NCI-H2029 treated with DMSO at 0.1 percent for 48 hours (cell line): ENCODE measurements around the gene BORCS8.
"Not testable (repeated sequence)": the region's sequence is repeated elsewhere in the genome, so short reads cannot be mapped to it uniquely, and the experiment has no call there.

Source experiments
- DNase-seq: peaks from one replicate; lab custom pipeline; 2025; lab: John Stamatoyannopoulos, UW

Gene BORCS8

DNA sequence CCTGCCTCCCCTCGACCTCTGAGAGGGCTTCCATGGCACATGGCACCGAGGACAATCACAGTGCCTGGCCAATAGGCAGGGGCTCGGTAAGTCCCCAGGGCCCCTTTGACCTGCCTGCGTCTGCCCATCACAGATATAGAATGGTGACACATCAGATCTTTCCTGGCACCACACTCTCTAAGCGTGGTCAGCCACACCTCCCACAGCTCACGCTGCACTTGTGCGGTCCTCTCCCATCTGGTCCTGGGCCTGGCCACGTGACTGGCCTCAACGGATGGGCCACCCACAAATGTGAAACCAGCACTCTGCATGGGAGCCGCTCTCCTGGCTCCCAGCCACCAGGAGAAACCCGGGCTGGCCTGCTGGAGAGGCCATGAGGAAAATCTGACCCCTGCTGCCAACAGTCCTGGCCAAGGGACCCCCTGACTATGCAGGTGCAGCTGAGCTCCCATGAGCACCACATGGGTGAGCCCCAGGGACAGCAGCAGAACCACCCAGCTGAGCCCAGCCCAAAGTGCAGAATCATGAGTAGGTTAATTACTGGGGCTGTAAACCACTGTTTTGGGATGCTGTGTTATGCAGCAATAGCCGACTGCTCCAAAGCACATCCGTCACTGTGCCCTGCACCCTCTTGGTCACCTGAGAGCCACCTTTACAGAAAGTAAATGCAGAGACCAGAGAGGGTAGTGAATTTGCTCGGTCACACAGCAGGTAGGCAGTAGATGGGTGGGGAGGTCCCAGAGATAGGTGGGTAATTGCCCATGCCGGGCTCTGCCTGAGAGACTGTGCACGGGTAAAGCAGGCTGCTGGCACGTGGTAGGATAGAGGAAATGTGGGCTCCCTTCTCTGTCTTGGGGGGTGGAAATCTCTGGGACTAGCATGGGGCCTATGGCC, 12.2 kb downstream of the BORCS8 start:
- no peak for DNase-seq

GRCh38 chr19:19176950-19177349, 15.0 kb downstream of the BORCS8 start:
- no peak for DNase-seq

DNA sequence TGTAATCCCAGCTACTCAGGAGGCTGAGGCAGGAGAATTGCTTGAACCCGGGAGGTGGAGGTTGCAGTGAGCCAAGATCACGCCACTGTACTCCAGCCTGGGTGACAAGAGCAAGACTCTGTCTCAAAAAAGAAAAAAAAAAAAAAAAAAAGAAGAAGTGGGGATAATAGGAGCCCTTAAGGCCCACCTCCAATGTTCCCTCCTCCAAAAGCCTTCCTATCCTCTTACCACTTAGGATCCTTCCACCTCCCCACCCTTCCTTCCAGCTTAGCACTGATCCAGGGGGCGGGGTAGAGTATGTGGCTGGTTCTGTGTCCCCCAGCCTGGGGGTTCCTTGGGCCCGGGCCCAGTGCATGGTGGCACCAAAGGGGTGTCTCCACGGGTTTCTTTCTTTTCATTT, 18.7 kb downstream of the BORCS8 start:
- not testable (repeated sequence) for DNase-seq

GRCh38 chr19:19171821-19172532, 20.0 kb downstream of the BORCS8 start:
- DNase-seq, result no peak

DNA sequence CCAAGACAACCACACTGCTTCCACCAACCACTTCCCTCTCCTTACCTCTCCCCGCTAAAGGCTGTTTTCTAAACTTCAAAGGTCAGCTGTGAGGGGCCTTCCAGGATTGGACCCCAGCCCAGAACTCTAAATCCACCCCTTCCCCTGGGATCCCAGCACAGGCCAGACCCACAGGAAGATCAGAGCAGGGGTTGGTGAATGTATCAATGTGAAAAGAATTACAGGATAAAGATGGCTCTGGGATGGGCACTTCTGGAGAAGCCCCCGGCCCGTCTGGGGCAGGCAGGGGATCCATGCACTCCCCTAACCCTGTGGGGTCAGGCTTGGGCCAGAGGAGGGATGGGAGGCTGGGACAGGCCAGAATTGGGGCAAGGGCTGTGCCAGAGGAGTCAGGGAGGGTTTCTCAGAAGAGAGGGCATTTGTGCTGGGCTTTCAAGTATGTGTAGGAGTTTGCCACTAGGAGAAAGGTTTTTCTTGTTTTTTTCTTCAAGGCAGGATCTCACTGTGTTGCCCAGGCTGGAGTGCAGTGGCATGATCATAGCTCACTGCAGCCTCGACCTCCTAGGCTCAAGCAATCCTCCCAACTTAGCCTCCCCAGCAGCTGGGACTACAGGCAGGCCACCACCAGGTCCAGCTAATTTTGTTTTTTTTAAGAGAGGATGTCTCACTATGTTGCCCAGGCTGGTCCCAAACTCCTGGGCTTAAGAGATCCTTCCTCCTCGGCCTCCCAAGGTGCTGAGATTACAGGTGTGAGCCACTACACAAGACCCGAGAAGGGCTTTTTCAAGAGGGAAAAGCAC, 20.9 kb downstream of the BORCS8 start:
- no peak for DNase-seq

- peak; percentile 14 for DNase-seq
Observed at GRCh38 chr19:19170053-19170872, 21.7 kb downstream of the BORCS8 start, which contains the start of gene MEF2B. Gene MEF2B, minus strand, starts transcription at chr19:19170263. Its CDS starts 19,528 bp downstream, at chr19:19150735.

GRCh38 chr19:19169236-19170052, 22.5 kb downstream of the BORCS8 start:
- no peak for DNase-seq

DNA sequence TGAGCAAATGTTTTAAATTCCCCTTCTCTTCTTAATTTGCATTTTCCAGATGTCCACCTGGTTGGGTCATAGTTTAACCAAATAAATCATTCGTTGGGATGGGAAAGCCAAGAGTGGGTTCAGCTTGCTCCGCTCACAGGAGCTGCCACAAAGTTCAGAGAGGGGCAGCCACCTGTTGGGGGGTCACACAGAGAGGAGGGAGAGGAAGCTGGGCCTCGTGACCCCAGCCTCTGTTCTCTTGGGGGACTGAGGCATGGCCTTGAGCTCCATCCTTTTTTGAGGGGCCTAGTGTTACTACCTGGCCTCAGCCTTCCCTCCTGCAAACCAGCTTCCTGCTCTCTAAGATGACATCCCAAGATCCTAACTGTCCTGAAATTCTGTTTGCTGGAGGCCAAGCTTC, 24.3 kb downstream of the BORCS8 start:
- no peak for DNase-seq

DNA sequence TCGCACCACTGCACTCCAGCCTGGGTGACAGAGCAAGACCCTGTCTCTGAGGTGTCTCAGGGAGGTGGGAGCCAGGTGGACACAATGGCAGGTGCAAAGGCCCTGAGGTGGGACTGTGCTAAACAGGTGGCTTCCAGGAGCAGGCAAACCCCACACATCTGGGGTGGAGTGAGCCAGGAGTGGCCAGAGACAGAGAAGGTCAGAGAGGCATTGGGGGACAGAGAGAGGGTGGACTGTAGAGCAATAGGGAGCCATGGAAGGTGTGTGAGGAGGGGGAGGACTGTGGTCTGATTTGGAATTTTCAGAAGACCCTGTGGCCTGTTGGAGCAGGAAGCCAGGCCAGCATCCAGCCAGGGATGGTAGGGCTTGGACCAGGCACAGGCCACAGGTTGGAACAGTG, 26.6 kb downstream of the BORCS8 start:
- no peak for DNase-seq

- no peak for DNase-seq
Observed at GRCh38 chr19:19162495-19162894, 29.5 kb downstream of the BORCS8 start.

GRCh38 chr19:19160461-19161035, 31.4 kb downstream of the BORCS8 start:
- no peak for DNase-seq

GRCh38 chr19:19159534-19159933, 32.4 kb downstream of the BORCS8 start:
- DNase-seq, result no peak

DNA sequence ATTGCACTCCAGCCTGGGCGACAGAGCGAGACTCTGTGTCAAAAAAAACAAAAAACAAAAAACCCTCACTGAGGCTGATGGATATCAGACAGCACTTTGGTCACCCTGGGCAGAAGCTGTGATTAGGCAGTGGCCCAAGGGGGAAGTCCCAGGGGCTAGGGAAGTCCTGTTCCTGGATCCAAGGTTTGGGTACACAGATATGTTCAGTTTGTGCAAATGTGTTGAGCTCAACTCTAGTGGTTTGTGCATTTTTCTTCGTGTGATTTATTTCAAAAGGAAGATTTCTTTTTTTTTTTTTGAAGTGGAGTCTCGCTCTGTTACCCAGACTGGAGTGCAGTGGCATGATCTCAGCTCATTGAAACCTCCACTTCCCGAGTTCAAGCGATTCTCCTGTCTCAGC, 34.1 kb downstream of the BORCS8 start:
- no peak for DNase-seq

GRCh38 chr19:19155495-19156219, 36.3 kb downstream of the BORCS8 start:
- no peak for DNase-seq

- DNase-seq, result no peak
Observed at GRCh38 chr19:19154768-19155494, 37.0 kb downstream of the BORCS8 start.

GRCh38 chr19:19152668-19153384, 39.1 kb downstream of the BORCS8 start:
- DNase-seq, result no peak

DNA sequence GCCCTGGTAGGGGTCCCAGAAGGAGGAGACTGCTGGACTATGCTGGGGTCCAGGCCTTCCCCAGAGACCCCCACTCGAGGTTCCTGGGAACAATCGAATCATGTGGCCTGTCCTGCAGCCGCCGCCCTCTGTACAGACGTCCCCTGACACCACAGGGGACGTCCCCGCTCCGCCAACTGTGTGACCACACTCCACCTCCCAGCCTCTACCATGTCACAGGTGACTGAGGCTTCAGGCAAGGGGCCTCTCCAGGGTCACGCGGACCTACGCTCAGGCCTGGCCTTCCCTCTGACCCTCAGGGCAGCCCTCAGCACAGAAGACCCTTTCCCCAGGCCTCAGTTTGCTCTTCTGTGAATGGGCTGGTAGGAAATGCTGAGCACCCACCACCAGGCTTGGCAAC, 40.5 kb downstream of the BORCS8 start:
- no peak for DNase-seq

DNA sequence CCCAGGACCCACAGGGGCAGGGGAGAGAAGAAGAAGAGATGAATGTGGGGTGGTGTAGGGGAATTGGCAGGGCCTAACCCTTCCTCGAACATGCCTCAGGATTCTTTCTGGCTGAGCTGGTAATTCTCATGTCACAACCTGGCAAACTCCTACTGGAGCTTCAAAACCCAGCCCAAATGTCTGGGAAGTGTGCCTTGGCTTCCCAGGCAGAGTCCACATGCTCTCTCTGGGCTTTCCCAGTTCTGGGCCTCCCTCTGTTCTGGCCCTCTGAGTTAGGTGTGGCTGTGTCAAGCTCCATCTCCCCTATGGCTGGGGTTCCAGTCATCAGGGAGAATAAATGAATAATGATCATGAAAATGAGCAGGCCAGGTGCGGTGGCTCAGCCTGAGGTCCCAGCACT, 42.5 kb downstream of the BORCS8 start:
- DNase-seq, result no peak
